Fibroblast of skin of left quadriceps (primary cell): ENCODE measurements around the gene LRRC8A.
A peak's percentile ranks its signal among the peaks of the same experiment; 100 is the strongest.
"Not testable (repeated sequence)": the region's sequence is repeated elsewhere in the genome, so short reads cannot be mapped to it uniquely, and the experiment has no call there.

Experiments used
- DNase-seq, 2 experiments: peaks; one replicate each; pipeline ENCODE4 v3.0.0-alpha.2; 2013; ENCODE audit warnings: low read depth in 2 of 2

Gene LRRC8A

DNA sequence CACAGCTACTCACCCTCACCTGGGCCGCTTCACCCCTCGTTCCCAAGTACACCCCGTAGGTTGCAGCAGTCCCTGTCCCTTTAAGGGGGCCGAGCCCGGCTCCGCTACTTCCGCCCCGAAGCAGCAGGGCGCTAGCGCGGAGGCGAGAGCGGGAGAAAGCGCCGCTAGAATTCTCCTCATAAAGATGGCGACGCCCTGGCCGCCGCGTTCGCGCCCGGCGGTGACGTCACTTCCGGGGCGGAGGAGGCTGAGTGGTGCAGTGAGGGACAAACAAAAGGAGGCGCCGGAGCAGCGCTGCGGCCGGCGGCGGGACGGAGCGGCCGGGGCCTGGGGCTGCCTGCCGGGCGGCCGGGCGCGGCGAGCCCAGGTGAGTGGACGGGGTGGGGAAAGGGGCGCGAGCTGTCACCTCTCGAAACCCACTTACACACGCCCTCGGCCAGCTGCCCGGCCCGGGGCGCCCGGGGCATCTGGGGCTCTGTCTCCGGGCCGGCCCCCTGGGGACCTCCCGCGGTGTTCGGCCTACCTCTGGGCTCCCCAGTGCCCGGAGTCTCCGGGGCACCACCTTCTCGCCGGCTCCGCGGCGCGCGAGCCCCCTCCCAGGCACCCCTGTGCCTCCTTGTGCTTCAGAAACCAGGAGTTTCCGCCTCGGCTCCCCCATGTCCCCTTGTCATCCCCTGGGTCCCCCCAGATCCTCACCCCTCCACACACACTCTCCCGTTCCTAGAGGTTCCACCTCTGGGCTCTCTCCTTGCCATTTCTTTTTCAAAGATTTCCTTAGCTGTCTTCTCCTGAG is at the start of gene LRRC8A, which contains the start of gene KYAT1:
Gene LRRC8A, plus strand, starts transcription at position 250 of the 793 bp plus-strand sequence. CDS start 25,032 bp downstream, outside the sequence.
Gene KYAT1, minus strand, starts transcription at position 67 of the 793 bp plus-strand sequence. CDS start 36,545 bp downstream, outside the sequence.
- DNase-seq = peak; percentile 90 to 92

DNA sequence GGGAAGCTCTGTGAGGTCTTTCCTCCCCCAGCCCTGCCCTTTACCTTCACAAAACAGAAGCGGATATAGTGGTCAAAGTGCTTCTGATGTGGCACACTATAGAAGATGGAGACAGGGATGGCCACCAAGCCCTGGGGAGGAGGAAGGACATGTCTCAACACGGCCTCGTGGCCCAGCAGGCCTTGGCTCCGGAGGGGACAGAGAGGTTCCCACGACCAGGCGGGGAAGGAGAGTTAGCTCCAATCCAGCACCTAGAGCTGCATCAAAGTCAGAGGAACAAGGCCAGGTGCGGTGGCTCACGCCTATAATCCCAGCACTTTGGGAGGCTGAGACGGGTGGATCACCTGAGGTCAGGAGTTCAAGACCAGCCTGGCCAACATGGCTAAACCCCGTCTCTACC is 48.2 kb upstream of the LRRC8A start:
- DNase-seq = no peak

DNA sequence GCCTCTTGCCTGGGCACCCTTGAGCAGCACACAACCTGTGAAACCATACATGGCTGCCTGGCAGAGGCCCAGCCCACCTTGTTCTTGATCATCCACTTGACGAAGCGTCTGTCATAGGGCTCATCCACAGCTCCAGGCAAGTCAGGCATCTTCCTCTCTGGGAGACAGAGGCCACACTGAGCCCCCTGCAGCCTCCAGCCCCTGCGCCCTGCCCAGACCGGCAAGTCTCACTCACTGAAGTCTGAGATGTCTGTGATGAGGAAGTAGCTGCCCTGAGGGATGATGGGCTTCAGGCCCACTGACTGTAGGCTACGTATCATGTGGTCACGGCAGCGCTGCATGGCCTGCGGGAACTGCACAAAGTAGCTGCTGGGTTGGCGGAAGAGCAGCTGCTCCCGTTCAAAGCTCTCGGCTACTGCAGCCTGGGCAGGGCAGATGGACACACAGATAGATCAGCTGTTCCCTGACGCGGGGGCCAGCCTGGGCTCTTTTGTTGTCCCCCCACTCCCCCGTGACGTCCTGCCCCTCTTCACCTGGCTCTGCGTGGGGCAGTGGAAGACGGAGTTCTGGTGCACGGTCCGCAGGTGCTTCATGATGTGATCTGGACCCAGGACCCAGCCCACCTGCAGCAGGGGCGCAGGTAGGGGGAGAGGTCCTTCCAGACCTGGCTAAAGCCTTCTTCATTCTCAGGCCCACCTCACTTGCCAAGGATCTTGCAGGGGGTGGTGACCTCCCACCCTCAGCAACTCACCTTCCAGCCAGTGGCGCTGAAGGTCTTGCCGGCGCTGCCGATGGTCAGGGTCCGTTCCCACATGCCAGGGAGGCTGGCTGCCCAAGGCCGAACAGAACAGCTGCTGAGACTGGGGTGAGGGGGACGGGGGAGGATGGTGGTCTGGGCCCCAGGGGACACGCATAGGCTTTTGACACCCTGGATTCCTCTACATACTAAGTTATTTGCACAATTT is 46.4 kb upstream of the LRRC8A start:
- no peak for DNase-seq

DNA sequence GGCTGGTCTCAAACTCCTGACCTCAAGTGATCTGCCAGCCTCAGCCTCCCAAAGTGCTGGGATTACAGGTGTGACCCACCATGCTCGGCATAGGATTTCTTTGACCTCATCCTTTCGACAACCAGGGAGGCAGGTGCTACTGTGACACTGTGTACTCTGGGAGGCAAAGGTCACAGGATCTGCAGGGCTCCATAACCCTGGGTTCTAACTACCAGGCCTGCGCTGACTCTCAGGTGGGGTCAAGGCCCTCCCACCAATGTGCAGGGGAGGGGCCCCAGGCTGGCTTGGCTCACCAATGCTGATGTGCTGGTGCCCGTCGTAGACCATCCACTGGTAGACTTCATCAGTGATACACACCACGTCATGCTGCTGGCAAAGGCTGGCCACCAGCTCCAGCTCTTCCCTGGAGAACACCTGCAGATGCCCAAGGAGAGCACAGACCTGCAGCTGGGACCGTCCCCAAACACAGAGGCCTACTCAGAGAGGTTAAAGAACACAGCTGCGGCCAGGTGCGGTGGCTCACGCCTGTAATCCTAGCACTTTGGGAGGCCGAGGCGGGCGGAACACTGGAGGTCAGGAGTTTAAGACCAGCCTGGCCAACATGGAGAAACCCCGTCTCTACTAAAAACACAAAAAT is 45.3 kb upstream of the LRRC8A start:
- DNase-seq = no peak

DNA sequence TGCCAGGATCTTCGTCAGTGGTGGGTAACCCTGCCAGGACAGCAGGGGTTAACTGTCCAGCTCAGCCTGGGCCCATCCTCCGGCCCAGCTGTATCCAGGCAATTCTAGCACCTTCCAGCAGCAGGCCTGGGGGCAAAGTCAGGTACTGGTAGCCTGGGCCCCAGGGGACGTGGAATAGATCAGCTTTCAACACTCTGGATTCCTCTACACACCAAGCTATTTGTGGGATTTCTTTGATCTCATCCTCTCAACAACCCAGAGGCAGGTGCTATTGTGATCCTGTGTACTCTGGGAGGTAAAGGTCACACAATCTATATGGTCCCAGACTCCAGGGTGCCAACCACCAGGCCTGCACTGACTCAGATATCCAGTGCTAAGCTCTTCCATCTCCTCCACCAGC is 43.6 kb upstream of the LRRC8A start:
- no peak for DNase-seq

DNA sequence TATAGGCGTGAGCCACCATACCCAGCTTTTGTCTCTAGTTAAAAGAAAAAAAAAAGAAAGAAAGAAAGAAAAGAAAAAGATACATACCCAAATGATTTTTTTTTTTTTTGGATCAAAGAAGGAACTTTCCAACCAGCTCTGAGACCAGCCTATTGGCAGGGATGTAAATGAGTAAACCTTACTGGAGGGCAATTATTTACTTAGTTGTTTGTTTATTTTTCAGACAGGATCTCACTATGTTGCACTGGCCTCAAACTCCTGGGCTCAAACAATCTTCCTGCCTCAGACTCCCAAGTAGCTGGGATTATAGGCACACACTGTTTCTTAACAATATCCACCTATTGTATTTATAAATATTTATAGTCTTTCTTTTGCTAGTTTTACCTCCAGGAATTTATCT is 41.4 kb upstream of the LRRC8A start:
- no peak for DNase-seq

DNA sequence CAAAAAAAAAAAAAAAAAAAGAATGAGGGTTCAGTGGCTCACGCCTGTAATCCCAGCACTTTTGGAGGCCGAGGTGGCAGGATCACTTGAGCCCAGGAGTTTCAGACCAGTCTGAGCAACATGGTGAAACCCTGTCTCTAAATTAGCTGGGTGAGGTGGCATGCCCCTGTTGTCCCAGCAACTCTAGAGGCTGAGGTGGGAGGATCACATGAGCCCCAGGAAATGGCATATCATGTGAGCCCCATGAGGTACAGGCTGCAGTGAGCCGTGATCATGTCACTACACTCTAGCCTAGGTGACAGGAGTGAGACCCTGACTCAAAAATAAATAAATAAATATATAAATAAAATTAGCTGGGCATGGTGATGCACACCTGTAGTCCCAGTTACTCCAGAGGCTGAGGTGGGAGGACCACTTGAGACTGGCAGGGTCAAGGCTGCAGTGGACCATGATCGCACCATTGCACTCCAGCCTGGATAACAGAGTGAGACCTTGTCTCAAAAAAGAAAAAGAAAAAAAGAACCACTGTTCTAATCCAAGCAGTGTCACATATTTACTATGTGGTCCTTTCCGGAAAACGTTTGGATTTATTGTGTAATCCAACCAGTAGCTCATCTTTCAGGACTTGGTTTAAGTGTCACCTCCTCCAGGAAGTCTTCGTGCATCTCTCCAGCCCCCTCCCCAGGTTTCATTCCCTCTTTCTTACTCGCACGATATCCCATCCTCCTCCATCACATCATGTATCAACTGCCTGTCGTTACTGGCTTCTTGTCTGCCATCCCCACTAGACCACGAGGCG is 40.0 kb upstream of the LRRC8A start:
- no peak for DNase-seq

DNA sequence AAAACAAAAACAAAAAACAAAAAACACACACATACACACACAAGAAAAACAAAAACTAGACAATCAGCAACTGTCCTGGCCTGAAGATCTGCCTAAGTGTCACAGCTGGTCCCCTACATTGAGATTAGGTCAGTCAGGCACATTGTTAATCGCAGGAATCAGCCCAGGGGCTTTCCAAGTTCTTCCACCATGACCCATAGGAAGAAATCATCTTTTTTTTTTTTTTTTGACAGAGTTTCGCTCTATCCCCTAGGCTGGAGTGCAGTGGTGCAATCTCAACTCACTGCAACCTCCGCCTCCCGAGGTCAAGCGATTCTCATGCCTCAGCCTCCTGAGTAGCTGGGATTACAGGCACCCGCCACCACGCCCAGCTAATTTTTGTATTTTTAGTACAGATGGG is 38.8 kb upstream of the LRRC8A start:
- not testable (repeated sequence) for DNase-seq

DNA sequence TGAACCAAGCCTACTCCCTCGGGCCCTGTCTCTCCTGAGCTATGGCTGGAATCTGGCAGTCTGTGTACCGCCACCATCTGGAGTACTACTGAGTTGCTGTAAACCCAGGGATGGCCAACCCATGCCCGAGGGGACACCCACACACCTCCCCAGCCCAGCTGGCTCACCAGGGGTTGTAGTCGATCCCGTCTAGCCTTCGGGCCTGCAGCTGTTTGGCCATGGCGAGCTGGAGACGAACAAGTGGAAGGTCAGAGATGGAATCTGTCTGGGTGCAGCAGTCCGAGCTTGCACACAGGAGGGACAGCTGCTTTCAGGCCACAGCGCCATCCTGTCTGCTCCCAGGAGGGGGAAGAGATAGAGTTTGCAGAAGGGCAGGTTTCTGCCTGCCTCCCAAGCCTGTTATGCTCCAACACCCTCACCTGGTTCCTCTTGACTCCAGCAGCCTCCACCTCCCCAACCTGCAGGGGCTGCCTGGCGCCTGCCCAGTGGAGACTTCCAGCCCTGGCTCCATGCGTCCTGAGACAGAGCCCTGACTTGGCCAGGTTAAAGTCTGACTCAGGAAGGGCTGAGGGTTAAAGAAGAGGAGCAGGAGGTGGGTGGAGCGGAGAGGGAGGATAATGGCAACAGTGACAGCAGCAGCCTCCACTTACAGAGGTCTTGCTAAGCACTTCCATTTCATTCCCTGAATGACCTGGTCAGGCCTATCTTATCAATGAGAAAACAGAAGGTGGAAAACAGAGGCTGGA is 36.6 kb upstream of the LRRC8A start:
- no peak for DNase-seq

DNA sequence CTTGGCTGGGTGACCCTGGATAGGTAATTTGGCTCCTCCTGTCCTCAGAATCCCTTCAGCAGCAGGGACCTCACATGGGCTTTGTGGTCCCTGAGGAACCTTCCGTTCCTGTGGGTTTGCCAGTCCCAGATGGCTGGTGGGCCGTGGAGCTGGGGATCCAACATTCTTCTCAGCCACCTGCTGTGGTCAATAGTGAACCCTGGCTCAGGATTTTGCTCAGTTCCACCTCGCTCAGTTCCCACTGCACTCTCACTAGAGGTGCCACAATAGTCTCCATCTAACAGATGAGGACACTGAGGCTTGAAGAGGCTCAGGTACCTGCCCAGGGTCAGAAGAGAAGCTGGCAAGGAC is 35.3 kb upstream of the LRRC8A start:
- no peak for DNase-seq

DNA sequence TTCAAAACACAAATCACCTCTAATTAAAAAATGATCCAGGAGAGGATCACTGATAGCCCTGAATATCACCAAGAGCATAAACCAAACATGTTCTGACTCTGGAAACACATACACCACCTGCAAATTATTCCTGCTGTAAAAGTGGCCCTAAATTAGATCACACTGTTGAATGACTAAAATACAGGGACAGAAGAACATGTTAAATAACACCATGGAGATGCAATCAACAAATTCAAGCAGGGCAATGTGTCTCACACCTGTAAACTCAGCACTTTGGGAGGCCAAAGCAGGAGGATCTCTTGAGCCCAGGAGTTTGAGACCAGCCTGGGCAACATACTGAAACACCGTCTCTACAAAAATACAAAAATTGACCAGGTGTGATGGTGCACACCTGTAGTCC is 34.1 kb upstream of the LRRC8A start:
- no peak for DNase-seq

DNA sequence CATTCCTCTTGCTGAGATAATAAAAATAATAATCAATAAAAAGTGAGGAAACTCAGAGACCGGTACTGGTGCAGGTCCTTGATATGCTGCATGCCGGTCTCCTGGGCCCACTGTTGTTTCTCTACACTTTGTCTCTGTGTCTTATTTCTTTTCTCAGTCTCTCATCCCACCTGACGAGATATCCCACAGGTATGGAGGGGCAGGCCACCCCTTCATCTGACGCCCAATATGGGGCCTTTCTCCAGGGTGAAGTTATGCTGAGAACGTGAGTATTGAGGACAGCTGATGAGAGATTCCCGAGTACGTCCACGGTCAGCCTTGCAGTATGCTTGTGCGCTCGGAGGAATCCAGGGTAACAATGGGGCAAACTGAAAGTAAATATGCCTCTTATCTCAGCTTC is 30.9 kb upstream of the LRRC8A start:
- not testable (repeated sequence) for DNase-seq

DNA sequence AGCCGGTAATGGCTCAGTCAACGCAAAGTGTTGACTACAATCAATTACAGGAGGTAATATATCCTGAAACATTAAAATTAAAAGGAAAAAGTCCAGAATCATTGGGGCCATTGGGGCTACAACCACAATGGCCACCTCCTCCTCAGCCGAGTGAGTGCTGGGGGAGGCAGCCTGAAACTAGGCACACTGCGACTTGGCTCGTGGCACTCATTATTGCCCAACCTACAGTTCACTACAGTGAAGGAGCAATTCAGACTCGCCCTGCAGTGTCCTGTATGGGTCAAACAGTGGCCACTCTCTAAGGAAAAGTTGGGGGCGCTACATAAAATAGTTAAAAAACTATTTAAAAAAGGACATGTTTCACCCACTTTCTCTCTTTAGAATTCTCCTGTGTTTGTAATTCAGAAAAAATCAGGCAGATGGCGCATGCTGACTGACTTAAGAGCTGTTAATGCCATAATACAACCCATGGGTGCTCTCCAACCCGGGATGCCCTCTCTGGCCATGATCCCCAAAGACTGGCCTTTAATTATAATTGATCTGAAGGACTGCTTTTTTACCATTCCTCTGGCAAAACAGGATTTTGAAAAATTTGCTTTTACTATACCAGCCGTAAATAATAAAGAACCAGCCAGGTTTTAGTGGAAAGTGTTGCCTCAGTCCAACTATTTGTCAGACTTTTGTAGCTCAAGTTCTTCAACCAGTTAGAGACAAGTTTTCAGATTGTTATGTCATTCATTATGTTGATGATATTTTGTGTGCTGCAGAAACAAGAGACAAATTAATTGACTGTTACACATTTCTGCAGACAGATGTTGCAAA is 29.9 kb upstream of the LRRC8A start:
- DNase-seq = not testable (repeated sequence)

DNA sequence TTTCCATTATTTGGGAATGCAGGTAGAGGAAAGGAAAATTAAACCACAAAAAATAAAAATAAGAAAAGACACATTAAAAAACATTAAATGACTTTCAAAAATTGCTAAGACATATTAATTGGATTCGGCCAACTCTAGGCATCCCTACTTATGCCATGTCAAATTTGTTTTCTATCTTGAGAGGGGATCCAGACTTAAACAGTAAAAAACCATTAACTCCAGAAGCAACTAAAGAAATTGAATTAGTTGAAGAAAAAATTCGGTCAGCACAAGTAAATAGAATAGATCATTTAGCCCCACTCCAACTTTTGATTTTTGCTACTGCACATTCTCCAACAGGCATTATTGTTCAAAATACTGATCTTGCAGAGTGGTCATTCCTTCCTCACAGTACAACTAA is 29.3 kb upstream of the LRRC8A start:
- not testable (repeated sequence) for DNase-seq

DNA sequence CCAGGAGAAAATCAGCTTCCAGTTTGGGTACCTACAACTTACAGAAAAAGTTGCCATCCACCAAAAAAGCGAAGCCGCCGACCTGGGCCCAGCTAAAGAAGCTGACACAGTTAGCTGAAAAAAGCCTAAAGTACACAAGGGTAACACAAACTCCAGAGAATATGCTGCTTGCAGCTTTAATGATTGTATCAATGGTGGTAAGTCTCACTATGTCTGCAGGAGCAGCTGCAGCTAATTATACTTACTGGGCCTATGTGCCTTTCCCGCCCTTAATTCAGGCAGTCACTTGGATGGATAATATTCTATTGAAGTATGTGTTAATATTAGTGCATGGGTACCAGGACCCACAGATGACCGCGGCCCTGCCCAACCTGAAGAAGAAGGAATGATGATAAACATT is 27.5 kb upstream of the LRRC8A start:
- DNase-seq = not testable (repeated sequence)

DNA sequence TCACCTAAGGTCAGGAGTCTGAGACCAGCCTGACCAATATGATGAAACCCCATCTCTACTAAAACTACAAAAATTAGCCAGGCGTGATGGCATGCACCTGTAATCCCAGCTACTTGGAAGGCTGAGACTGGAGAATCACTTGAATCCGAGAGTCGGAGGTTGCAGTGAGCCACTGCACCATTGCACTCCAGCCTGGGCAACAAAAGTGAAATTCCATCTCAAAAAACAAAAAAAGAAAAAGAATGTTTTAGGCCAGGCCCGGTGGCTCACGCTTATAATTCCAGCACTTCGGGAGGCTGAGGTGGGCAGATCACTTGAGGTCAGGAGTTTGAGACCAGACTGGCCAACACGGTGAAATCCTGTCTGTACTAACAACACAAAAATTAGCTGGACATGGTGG is 23.5 kb upstream of the LRRC8A start:
- DNase-seq = not testable (repeated sequence)

DNA sequence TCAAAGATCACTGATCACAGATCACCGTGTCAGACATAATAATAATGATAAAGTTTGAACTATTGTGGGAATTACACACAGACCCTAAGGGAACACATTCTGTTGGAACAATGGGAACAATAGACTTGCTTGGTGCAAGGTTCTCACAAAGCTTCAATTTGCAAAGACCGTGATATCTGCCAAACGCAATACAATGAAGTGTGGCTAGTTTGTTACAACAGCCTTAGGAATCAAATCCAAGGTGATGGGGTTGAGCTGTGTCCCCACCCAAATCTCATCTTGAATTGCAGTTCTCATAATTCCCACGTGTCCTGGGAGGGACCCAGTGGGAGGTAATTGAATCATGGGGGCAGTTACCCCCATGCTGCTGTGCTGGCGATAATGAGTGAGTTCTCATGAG is 21.0 kb upstream of the LRRC8A start:
- DNase-seq = no peak

DNA sequence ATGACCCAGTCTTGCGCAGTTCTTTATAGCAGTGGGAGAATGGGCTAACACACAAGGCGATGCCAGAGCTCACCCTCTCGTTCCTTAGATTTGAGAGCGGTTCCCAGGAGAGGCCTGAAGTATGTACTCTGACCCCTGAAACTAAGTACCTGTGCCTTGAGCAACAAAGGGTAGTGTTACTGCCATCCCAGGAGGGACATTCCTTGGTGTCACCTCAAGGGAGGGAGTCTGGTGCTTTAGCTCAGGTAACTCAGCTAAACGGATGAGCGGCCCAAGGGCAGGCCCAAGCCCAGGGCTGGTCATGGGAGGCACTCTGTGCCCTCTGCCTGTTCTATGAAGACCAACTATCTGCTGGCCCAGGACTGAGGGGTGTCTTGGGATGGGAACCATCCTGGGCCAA is 20.4 kb upstream of the LRRC8A start:
- no peak for DNase-seq

DNA sequence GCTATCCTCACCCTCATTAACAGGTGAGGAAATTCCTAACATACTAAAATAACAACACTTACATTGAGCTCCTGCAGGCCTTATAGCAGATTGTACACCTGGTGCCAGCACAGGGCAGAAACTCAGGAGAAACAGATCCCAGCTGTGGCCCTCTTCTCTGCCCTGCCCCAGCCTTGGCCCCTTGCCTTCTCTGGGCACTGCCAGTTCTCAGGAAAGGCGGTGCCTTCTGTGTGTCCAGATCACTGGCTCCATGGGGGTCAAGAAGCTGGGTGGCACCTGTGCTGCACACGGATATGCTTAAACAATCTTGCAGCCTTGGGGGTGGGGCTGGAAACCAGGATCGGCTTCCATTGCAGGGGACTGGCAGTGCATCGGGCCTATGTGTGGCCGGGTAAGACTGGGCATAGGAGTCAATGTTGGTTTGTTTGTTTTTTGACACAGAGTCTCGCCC is 19.5 kb upstream of the LRRC8A start:
- no peak for DNase-seq

DNA sequence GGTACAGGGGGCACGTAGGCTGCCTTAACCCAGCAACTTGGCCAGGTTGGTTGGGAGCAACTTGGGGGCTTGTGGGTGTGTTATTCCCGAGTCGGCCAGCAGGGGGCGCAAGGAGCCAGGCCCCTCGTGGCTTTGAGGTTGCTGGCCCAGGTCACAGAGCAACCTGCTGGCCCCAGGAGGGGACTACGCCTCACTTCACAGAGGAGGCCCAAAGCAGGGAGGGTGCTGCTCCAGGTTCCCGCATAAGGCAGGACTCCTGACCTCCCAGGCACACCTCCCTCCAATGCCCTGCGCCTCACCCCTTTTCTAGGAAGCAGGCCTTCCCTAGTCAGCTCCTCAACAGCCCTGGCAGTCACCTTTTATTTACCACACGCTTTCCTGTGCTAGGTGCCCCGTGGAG is 18.3 kb upstream of the LRRC8A start:
- DNase-seq = no peak
